GM21528 (cell line): Measurements from ENCODE around the gene B3GALNT1.

Source experiments
- ATAC-seq: cut with Tn5 transposase; IDR thresholded peaks from one replicate; pipeline ENCODE4 v1.9.1; 2021; ENCODE audit warnings: mild to moderate bottlenecking, moderate library complexity; ENCODE audit not compliant: unreplicated experiment, low FRiP score

B3GALNT1 gene, protein sequence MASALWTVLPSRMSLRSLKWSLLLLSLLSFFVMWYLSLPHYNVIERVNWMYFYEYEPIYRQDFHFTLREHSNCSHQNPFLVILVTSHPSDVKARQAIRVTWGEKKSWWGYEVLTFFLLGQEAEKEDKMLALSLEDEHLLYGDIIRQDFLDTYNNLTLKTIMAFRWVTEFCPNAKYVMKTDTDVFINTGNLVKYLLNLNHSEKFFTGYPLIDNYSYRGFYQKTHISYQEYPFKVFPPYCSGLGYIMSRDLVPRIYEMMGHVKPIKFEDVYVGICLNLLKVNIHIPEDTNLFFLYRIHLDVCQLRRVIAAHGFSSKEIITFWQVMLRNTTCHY

GRCh38 chr3:161104561-161105551 is at the start of gene B3GALNT1:
Gene B3GALNT1, minus strand, starts transcription at chr3:161105349. Its CDS starts 18,595 bp downstream, at chr3:161086754.
- ATAC-seq = peak; percentile 87

- no peak for ATAC-seq
Measured at GRCh38 chr3:161153480-161153879, 48.3 kb upstream of the B3GALNT1 start.

DNA sequence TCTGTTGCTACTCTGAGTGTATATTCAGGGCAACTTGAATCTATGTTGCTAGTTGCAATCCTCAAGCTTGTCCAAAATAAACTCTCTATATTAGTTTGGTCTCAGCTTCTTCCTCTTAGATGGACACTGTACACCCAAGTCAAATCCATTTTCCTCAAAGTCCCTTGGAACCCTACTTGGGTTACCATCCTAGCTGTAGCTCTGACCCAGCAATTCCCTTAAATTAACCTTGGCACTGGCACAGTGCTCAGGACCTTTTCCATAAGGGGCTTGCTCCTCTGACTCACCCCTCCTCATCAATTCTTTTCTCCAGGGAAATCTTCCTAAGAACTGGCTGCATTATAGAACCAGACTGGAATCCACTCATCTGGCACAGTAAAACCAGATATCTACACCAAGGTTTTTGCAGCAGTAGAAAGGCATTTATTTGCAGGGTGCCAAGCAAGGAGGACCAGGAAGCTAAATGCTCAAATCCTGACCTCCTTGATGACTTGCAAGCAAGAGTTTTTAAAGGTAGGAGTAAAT is 44.9 kb upstream of the B3GALNT1 start:
- ATAC-seq = no peak

- ATAC-seq = no peak
Measured at GRCh38 chr3:161149529-161149928, 44.4 kb upstream of the B3GALNT1 start.

DNA sequence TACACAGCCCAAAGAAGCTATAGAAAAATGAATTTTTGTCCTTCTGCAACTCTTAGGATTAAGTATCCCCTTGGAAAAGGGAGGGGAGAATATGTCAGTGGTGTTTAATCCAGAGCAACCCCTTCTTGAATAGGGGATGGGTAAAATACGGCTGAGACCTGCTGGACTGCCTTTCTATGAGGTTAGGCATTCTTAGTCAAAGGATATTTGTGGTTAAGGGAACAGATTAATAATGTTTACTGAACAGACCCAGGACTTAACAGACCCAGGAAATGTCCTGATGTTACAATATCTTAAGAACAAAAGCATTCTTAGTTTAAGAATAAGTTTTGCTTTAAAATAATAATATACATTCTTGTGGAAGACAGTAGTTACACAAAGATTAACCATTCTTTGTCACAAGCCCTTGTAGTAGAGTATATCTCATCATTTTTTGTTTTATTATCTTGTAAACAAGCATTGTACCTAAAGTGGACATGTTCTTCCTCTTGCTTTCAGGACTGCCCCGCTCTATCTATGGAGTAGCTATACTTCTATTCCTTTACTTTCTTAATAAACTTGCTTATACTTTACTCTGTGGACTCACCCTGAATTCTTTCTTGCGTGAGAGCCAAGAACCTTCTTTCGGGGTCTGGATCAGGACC is 43.8 kb upstream of the B3GALNT1 start:
- no peak for ATAC-seq

GRCh38 chr3:161142486-161142885 is 37.3 kb upstream of the B3GALNT1 start:
- no peak for ATAC-seq

DNA sequence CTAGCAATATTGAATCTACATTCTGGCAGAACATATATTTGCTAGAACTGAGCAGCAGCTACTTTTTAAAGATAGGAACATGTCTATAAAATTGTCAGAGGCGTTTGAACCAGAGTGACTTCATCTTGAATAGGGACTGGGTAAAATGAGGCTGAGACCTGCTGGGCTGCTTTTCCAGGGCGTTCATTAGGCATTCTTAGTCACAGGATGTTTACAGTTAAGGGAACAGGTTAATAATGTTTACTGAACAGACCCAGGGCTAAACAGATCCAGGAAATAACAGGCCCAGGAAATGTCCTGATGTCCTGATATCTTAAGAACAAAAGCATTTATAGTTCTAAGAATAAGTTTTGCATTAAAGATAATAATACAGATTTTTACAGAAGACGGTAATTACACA is 34.5 kb upstream of the B3GALNT1 start:
- no peak for ATAC-seq

DNA sequence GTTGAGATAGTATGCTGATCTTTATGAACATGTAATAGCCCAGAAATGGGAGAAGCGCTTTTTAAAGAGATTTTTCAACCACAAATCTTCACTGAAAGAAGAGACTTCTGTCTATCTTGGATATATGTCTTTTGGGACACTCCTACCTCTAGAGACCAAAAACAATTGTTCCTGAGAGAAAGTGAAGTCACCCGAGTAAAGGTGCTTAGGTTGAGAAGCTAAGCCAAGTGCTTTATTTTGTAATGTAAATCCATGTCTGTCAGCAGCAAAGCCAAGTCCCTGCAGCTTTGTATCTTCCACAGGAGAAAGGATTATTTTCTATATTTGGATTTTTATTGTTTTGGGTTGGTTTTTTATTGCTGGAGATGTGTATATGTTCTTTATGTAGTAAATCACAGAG is 32.1 kb upstream of the B3GALNT1 start:
- ATAC-seq = no peak

DNA sequence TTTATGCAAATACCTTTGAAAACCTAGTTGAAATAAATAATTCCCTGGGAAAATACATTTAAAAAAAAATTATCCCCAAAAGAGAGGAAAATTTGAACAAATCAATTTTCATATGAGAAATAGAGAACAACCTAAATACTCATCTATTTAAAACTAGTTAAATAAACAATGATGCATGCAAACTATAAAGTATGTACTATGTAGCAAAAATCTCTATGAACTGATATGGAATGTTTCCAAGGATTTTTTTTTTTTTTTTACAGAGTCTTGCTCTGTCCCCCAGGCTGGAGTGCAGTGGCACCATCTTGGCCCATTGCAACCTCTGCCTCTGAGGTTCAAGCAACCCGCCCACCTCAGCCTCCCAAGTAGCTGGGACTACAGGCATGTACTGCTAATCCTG is 27.2 kb upstream of the B3GALNT1 start:
- no peak for ATAC-seq

- ATAC-seq = no peak
Measured at GRCh38 chr3:161126495-161126894, 21.3 kb upstream of the B3GALNT1 start.

DNA sequence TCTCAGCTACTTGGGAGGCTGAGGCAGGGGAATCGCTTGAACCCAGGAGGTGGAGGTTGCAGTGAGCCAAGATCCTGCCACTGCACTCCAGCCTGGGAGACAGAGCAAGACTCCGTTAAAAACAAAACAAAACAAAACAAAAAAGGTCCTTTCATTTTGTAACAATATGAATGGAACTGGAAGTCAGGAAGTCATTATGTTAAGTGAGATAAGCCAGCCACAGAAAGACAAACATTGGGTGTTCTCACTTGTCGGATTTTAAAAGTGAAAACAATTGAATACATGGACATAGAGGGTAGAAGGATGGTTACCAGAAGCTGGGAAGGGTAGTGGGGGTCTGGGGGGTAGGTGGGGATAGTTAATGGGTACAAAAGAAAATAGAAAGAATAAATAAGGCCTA is 12.5 kb upstream of the B3GALNT1 start:
- no peak for ATAC-seq

GRCh38 chr3:161108840-161109239 is 3.7 kb upstream of the B3GALNT1 start:
- no peak for ATAC-seq

- ATAC-seq = no peak
Measured at GRCh38 chr3:161107311-161107710, 2.2 kb upstream of the B3GALNT1 start.

DNA sequence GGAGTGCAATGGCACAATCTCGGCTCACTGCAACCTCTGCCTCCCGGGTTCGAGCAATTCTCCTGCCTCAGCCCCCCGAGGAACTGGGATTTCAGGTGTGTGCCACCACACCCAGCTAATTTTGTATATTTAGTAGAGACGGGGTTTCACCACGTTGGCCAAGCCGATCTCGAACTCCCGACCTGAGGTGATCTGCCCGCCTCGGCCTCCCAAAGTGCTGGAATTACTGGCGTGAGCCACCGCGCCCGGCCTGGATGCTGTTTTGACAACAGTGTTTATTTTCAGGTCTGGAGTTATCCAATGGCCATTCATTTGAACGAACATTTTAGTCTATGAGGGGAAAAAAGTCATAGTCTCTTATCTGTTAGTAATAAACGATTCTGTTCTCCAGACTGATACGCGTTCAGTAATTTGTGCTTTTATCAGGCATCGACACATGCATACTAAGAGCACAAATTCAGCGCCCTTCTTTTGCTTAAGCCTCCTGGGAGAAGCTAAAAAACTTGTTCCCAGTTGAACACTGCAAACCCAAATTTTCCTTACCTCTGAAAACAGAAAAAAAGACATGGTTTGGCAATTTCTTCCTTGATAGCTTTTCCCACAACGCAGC is 1.3 kb downstream of the B3GALNT1 start:
- ATAC-seq = no peak

- no peak for ATAC-seq
Measured at GRCh38 chr3:161101609-161102008, 3.5 kb downstream of the B3GALNT1 start.

DNA sequence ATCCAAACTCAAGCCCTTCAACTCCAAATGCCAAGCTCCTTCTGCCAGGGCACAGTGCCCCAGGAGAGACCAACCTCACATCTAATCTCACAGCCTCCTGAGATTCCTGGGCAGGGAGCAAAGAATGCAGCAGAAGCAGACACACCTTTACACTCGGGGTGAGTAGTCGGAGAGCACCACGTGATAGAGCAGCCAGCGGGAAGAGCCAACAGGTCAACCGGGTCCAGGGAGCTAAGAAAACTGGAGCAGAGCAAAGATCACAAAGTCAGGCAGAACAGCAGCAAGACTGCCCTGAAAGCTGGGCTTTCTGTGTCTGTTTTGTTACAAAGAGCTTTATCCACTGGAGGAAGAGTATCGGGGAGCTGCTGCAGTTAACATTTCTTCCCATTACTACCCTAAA is 4.2 kb downstream of the B3GALNT1 start:
- no peak for ATAC-seq

DNA sequence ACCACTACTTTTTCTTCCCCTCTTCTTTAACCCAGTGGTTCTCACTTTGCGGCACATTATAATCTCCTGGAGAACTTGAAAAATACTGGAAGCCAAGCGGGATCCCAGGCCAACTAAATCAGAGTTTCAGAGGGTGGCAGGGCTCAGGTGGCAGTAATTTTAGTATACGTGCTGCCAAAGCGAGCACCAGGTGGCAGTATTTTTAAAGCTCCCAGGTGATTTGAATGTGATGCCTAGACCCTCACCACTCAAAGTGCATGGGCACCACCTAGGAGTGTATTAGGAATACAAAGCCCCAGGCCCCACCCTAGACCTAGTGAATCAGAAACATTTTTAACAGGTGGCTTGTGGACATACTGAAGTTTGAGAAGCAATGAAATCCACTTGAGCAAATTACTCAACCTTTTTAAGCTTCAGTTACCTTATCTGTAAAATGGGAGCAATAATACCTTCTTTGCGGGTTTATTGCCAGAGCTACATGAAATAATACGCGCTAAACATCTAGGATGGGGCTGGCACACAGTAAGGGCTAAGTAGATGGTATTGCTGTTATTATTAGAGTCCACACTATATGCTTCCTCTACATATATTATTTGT is 8.3 kb downstream of the B3GALNT1 start:
- no peak for ATAC-seq

- no peak for ATAC-seq
Measured at GRCh38 chr3:161093895-161094294, 11.3 kb downstream of the B3GALNT1 start.

- no peak for ATAC-seq
Measured at GRCh38 chr3:161084277-161084676, 20.9 kb downstream of the B3GALNT1 start.

DNA sequence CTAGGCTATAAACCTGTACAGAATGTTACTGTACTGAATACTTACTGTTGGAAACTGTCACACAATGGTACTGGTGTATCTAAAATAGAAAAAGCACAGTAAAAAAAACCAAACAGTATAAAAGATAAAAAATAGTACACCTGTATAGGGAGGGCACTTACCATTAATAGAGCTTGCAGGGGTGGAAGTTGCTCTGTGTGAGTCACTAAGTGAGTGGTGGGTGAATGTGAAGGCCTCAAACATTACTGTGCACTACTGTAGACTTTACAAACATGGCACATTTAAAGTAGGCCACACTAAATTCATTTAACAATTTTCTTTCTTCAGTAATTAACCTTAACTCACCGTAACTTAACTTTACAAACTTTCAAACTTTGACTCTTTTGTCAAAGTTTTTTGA is 22.0 kb downstream of the B3GALNT1 start:
- ATAC-seq = no peak
